HepG2 (cell line): ENCODE results near the gene PIP4K2B. TPM values are rescaled to one million over a fixed set of nuclear protein-coding genes. Genes with fewer than 3 reads are reported as not detected.

ENCODE experiments used
- ATF1 ChIP-seq: IDR thresholded peaks from 2 replicates; pipeline ENCODE4 v1.6.1; 2016; ENCODE audit warnings: mild to moderate bottlenecking, control low read depth
- ATM ChIP-seq: fragments of 450-650 bp; IDR thresholded peaks from 2 replicates; pipeline ENCODE4 v1.7.1; 2017; ENCODE audit warnings: mild to moderate bottlenecking, borderline replicate concordance
- CAMTA2 ChIP-seq: sonication (generic); formaldehyde crosslinking; IDR thresholded peaks from 2 replicates; pipeline ENCODE4 v1.4.0; 2020; ENCODE audit warnings: mild to moderate bottlenecking, missing genetic modification reagents, borderline replicate concordance
- CEBPZ ChIP-seq: IDR thresholded peaks from 2 replicates; pipeline ENCODE4 v1.6.1; 2012; ENCODE audit warnings: low read length, improper control_type of control experiment
- HES4 ChIP-seq: sonication (generic); formaldehyde crosslinking; IDR thresholded peaks from 2 replicates; pipeline ENCODE4 v1.9.0; 2021; ENCODE audit warnings: mild to moderate bottlenecking, missing genetic modification reagents, borderline replicate concordance
- HMG20B ChIP-seq: conservative IDR thresholded peaks from 2 replicates; pipeline ENCODE4 v1.6.1; 2016; ENCODE audit warnings: missing genetic modification reagents, missing compliant biosample characterization
- MAF1 ChIP-seq: sonication (generic); formaldehyde crosslinking; IDR thresholded peaks from 2 replicates; pipeline ENCODE4 v1.5.0; 2020; ENCODE audit warnings: missing genetic modification reagents, borderline replicate concordance
- MEIS2 ChIP-seq: sonication (generic); formaldehyde crosslinking; IDR thresholded peaks from 2 replicates; pipeline ENCODE4 v1.9.0; 2021; ENCODE audit warnings: mild to moderate bottlenecking, missing genetic modification reagents
- RXRA ChIP-seq: sonication (generic); formaldehyde crosslinking; IDR thresholded peaks from 2 replicates; pipeline ENCODE4 v1.5.1; 2020; ENCODE audit warnings: missing genetic modification reagents
- TEF ChIP-seq: sonication (generic); formaldehyde crosslinking; IDR thresholded peaks from 2 replicates; pipeline ENCODE4 v1.5.0; 2020; ENCODE audit warnings: missing genetic modification reagents
- TOPORS ChIP-seq: sonication (generic); formaldehyde crosslinking; IDR thresholded peaks from 2 replicates; pipeline ENCODE4 v1.8.0; 2023; ENCODE audit warnings: mild to moderate bottlenecking, missing genetic modification reagents
- ZBTB34 ChIP-seq: sonication (generic); formaldehyde crosslinking; IDR thresholded peaks from 2 replicates; pipeline ENCODE4 v1.8.0; 2022; ENCODE audit warnings: mild to moderate bottlenecking, missing genetic modification reagents
- ZFP82 ChIP-seq: sonication (generic); formaldehyde crosslinking; IDR thresholded peaks from 2 replicates; pipeline ENCODE4 v1.5.1; 2020; ENCODE audit warnings: mild to moderate bottlenecking, missing genetic modification reagents, borderline replicate concordance
- ZNF10 ChIP-seq: sonication (generic); formaldehyde crosslinking; IDR thresholded peaks from 2 replicates; pipeline ENCODE4 v1.4.0; 2020; ENCODE audit warnings: mild to moderate bottlenecking, low read depth, missing genetic modification reagents, borderline replicate concordance
- ZNF138 ChIP-seq: sonication (generic); formaldehyde crosslinking; IDR thresholded peaks from 2 replicates; pipeline ENCODE4 v1.5.0; 2020; ENCODE audit warnings: mild to moderate bottlenecking, low read depth, missing genetic modification reagents
- ZNF225 ChIP-seq: sonication (generic); formaldehyde crosslinking; IDR thresholded peaks from 2 replicates; pipeline ENCODE4 v1.4.0; 2020; ENCODE audit warnings: mild to moderate bottlenecking, missing genetic modification reagents
- ZNF263 ChIP-seq: sonication (generic); formaldehyde crosslinking; IDR thresholded peaks from 2 replicates; pipeline ENCODE4 v1.4.0; 2020; ENCODE audit warnings: missing genetic modification reagents
- ZNF329 ChIP-seq: sonication (generic); formaldehyde crosslinking; IDR thresholded peaks from 2 replicates; pipeline ENCODE4 v1.9.0; 2021; ENCODE audit warnings: low read depth, mild to moderate bottlenecking, missing genetic modification reagents
- ZNF550 ChIP-seq: sonication (generic); formaldehyde crosslinking; IDR thresholded peaks from 2 replicates; pipeline ENCODE4 v1.4.0; 2020; ENCODE audit warnings: mild to moderate bottlenecking, missing genetic modification reagents, borderline replicate concordance
- ZNF615 ChIP-seq: sonication (generic); formaldehyde crosslinking; IDR thresholded peaks from 2 replicates; pipeline ENCODE4 v1.5.0; 2020; ENCODE audit warnings: mild to moderate bottlenecking, missing genetic modification reagents, borderline replicate concordance
- ZNF746 ChIP-seq: sonication (generic); formaldehyde crosslinking; IDR thresholded peaks from 2 replicates; pipeline ENCODE4 v1.8.0; 2022; ENCODE audit warnings: mild to moderate bottlenecking, missing genetic modification reagents
- ZNF879 ChIP-seq: sonication (generic); formaldehyde crosslinking; IDR thresholded peaks from 2 replicates; pipeline ENCODE4 v1.8.1; 2023; ENCODE audit warnings: missing genetic modification reagents
- polyA plus RNA-seq, 8 experiments: library from polyadenylated mRNA; depleted of rRNA in 3 of 8; stranded (reverse) in 7 of 8; unstranded in 1 of 8; fragments of >200 nt; fragmentation: Illumina TruSeq in 4 of 8; extraction: Trizol in 4 of 8; gene quantifications; 2 replicates each; pipeline versions ENCODE4 v1.2.1 to v1.2.3, GENCODE V29; 2011 to 2016; ENCODE audit warnings: low read depth in 4 of 8, missing spikeins in 1 of 8, mixed read lengths in 1 of 8; ENCODE audit not compliant: insufficient read depth in 1 of 8
- total RNA-seq, 5 experiments: library from RNA; depleted of rRNA; stranded (reverse); fragments of >200 nt; fragmentation: Illumina TruSeq; extraction: Trizol; gene quantifications; 2 replicates each; pipeline ENCODE4 v1.2.3, GENCODE V29; 2016; ENCODE audit warnings: low read depth in 1 of 5
- TF ChIP-seq, protein P1 (sequence below): sonication (generic); formaldehyde crosslinking; IDR thresholded peaks from 2 replicates; pipeline ENCODE4 v1.5.1; 2020; ENCODE audit warnings: mild to moderate bottlenecking, missing genetic modification reagents, moderate library complexity
- TF ChIP-seq, protein P2 (sequence below): sonication (generic); formaldehyde crosslinking; conservative IDR thresholded peaks from 2 replicates; pipeline ENCODE4 v1.4.0; 2020; ENCODE audit warnings: missing genetic modification reagents

PIP4K2B gene
- total and polyA plus RNA-seq, 2 of the 13 experiments (the other 11 are each of a cell fraction or from before 2014, with no cell fraction given) = 20.4 to 54.0 TPM

GRCh38 chr17:38753071-38753506 lies 46.3 kb downstream of the PIP4K2B start (continued):
- TF ChIP-seq, protein P1, sequence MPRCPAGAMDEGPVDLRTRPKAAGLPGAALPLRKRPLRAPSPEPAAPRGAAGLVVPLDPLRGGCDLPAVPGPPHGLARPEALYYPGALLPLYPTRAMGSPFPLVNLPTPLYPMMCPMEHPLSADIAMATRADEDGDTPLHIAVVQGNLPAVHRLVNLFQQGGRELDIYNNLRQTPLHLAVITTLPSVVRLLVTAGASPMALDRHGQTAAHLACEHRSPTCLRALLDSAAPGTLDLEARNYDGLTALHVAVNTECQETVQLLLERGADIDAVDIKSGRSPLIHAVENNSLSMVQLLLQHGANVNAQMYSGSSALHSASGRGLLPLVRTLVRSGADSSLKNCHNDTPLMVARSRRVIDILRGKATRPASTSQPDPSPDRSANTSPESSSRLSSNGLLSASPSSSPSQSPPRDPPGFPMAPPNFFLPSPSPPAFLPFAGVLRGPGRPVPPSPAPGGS (CRISPR knock-in tag) = no peak
- TF ChIP-seq ZNF10 (no peak), ATF1 (CRISPR knock-in tag) (no peak), TOPORS (no peak; the same call in 1 of the 2 replicates), ZNF550 (CRISPR knock-in tag) (no peak), CAMTA2 (CRISPR knock-in tag) (no peak), TEF (CRISPR knock-in tag) (no peak), MAF1 (CRISPR knock-in tag) (0 out of 2 replicates have a peak, but pooled peaks have one; percentile 29), ZNF225 (CRISPR knock-in tag) (0 out of 2 replicates have a peak, but pooled peaks have one; percentile 4), ATM (no peak), ZNF879 (CRISPR knock-in tag) (no peak), RXRA (CRISPR knock-in tag) (no peak), ZNF138 (CRISPR knock-in tag) (0 out of 2 replicates have a peak, but pooled peaks have one; percentile 71), ZNF615 (CRISPR knock-in tag) (no peak), ZNF329 (CRISPR knock-in tag) (no peak), ZNF746 (CRISPR knock-in tag) (no peak), CEBPZ (no peak), ZNF263 (no peak; the same call in 1 of the 2 replicates), ZBTB34 (CRISPR knock-in tag) (no peak), MEIS2 (CRISPR knock-in tag) (no peak), ZFP82 (no peak), HES4 (CRISPR knock-in tag) (peak; percentile 90), HMG20B (no peak)
- TF ChIP-seq, protein P2, sequence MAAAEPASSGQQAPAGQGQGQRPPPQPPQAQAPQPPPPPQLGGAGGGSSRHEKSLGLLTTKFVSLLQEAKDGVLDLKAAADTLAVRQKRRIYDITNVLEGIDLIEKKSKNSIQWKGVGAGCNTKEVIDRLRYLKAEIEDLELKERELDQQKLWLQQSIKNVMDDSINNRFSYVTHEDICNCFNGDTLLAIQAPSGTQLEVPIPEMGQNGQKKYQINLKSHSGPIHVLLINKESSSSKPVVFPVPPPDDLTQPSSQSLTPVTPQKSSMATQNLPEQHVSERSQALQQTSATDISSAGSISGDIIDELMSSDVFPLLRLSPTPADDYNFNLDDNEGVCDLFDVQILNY (CRISPR knock-in tag) = no peak
